Astrocyte (in vitro differentiated cells and primary cell): ENCODE results near the gene HTT-AS. TPM values are rescaled to one million over a fixed set of nuclear protein-coding genes. Genes with fewer than 3 reads are reported as not detected.

Source experiments
- total RNA-seq: library from RNA; stranded (reverse); gene quantifications from 2 replicates; pipeline ENCODE4 v1.2.1, GENCODE V29; 2021

HTT-AS gene
- total RNA-seq, 1 donor from 2014 or later = not detected

Other genes starting within 250 kb of the HTT-AS start
- gene ADD1, start 230.7 kb downstream of the HTT-AS start, total RNA-seq = 258 and 280 TPM in 2 replicates
- 28.3 and 35.3 TPM in 2 replicates for gene NOP14, start 111.1 kb downstream of the HTT-AS start, total RNA-seq
- 6.7 and 8.5 TPM in 2 replicates for gene GRK4, start 111.0 kb downstream of the HTT-AS start, total RNA-seq
- gene HTT, start 143 bp upstream of the HTT-AS start, total RNA-seq = 62.8 and 65.2 TPM in 2 replicates
- 1.4 and 1.6 TPM in 2 replicates for gene MSANTD1, start 174.6 kb upstream of the HTT-AS start, total RNA-seq
- gene RGS12, start 218.5 kb upstream of the HTT-AS start, total RNA-seq = 18.0 and 21.9 TPM in 2 replicates